Activated CD4-positive, alpha-beta T cell treated with anti-CD3 and anti-CD28 coated beads, Interleukin-2, amount 50 U/mL, for 4 hours (primary cell): ENCODE results near the gene CD2AP.
"Not testable (repeated sequence)": the region's sequence is repeated elsewhere in the genome, so short reads cannot be mapped to it uniquely, and the experiment has no call there.

Source experiments
- DNase-seq, 2 experiments: peaks; one replicate each; pipeline ENCODE4 v3.0.0-alpha.2; 2020

Gene CD2AP

DNA sequence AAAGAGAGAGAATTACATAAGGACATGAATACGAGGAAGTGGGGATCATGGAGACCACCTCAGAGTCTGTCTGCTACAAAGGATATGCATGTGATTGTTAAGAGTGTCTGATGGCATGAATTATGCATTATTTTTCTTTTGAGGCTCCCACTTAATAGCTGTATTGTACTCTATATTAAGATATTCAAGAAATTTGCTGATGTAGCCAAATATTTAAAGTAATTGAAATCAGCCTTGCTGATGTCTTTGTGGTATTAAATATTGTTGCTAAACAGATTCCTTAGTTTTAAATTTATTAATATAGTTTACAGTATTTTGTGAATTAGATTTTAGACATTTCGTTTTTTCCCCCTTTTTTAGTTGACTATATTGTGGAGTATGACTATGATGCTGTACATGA is 25.3 kb downstream of the CD2AP start:
- no peak for DNase-seq

DNA sequence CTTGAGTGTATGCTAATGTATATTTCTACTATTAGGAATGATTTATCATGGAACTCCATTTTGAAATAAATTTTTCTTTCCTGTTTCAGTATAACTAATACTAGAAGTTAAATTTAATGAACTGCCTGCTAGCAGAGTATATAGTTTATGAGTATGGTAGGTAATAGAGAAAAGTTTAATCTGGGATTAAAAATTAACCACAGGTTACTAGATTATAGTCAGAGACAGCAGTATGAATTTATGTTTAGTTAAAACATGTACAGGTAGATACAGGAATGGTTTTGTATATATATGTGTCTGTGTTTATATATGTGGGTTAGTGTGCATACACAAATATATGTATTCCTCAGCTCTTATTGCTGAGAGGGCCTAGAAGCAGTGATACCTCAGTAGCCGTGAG is 32.3 kb downstream of the CD2AP start:
- DNase-seq = no peak

DNA sequence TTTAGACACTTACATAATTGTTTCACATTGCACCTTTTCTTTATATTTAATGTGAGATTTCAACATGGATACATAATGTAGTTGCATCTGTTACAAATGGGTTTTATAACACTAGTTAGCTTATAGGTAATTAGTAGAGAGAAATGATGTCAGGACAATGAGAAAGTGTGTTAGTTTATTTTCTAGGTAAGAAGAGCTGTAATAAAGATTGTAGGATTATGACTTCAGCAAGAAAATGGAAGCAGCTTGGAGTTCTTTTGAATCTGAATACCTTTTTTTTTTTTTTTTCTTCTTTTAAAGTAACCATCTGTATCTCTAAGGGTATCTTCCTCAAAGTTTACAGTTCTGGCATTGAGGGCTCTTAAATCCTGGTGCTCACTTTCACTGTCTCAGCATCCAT is 35.3 kb downstream of the CD2AP start:
- DNase-seq = no peak

DNA sequence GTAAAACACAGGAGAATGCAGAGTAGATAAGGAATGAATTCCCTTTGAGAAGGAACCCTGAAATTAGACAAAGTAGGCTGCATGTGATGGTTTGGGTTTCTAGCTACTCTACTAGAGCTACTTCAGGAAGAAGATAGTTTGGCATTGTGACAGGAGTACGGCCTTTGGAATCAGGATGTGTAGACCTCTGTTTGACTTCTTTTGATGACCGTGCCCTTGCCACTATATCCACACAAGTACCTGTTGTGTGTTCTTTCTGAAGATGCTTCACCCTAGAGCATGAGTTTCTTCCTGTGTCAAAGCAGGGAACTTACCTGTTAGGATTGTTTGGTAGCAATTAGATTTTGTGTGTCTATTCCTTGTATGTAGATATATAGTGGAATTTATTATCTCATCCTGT is 41.7 kb downstream of the CD2AP start:
- DNase-seq = no peak

DNA sequence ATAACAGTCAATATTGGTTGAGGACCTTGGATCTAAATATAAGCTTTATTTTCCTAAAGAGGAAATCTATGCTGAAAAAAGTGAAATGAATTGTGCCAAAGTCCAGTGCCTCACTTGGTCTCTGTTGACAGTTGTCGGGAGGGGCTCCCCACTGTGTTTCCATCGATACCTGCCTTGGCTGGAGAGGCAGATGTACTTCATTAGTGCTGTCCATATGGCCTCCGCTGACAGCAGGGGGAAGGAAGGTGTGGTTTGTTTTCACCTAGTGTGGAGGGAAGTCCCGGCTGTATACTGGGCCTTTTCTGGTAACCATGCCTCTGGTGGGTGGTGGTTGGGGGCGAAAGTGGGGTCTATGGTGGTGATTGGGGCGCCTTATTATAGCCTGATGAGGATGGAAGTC is 42.7 kb downstream of the CD2AP start:
- no peak for DNase-seq

DNA sequence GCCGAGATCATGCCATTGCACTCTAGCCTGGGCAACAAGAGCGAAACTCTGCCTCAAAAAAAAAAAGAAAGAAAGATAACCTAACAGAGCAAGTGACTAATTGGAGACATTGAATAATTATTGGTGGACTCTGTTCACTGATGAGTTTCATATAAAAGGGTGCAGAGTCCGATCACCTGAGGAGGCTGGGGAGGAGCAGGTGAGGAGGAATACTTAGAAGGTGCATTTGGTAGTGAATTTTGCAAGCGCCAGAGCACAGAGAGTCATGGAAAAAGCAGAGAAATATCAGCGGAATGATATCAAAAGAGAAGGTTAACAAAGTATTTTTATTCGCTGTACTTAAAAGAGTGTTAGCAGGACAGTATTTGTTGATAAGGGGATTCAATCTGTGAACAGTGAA is 44.4 kb downstream of the CD2AP start:
- DNase-seq = no peak

DNA sequence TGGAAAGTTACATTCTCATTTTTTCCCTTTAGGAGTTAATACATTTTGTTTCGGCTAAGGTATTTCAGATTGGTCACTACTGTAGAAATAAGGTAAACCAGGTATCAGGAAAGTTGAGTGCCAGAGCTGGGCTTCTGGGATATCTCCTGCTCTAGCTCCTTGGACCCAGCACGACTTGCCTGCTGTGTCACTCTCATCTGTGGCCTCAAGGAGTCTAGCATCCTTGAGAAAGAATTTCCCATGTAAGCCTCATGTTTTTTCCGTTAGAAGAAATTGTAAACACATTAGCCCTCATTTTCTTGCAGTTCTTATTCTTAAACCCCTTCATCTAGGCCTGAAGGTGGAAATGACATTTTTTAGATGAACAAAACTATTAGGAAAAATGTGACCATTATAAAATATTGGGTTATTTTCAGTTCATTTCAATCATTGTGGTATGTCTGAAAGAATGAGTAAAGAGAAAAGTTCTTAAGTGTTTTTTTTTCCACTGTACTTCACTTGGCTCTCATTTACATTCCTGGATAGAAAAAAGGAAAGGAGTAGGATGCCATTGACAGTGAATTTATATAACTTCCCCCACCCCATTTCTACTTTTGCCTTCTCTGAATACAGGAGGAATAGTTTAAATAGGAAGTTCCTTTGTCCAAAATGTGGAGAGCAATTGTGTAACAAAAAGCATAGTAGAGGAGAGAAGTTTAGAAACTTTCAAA is 46.7 kb downstream of the CD2AP start:
- DNase-seq = no peak

DNA sequence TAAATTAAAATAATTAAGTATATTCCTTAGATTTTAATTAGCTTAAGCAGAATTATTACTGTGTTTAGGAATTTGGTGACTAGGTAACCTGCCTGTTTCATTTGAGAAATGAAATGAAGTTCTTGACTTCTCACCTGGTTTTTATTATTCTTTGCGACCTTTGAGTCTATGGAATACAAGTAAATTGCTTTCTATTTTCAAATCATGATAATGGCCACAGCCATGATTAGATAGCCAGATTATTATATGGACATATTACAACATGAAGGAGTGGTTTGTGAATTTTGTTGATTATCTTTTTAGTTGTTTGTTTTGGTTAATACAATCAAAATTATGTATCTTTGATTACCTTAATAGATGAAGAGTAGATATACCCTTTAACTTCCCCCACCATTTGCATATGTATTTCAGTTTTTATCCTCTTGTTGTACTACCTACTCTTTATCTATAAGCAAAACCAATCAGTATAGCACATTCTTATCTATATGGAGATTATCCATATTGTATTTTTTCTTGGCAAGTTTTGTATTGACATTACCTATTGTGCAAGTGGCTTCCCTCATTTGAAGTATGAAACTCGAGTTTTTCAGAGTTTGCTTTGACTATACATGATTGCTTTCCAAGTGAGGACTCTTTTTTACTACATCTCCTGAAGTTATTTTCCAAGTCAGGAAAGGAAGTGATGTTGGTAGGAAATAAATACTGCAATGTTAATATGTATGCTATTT is 47.9 kb downstream of the CD2AP start:
- DNase-seq = no peak

DNA sequence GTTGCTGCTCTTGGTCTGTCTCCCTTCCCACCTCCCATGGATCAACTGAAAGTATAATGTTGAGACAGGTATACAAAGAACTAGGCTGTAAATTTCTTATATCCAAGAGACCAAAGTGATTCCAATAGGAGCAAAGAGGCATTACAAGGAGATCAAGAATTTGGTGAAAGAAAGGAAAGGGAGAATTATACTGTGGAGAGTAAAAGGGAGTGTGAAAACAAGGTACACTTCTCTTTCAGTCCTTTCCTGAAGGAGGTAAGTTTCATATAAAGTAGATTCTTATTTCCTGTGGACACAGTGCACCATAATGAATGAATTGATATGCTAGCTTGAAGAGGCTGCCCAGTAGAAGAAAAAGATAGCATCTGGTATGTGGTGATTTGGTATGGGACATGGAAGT is 49.7 kb downstream of the CD2AP start:
- no peak for DNase-seq

DNA sequence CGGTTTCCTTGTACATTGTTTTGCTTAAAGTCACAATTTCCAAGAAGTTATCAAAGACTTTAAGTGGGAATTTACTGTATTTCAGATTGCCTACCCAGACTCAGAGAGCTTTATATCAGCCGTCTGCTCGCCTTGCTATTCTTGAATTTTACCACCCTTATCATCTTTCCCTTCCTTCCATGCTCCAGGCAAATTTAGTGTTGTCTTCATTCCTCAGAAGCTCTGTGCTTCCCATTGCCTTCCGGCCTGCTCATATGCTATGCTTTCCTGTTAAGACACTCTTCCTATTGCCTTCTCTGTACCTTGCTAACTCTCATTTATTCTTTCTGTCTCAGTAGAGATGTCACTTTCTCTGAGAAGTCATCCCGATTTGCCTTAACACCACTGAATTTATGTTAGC is 52.1 kb downstream of the CD2AP start:
- no peak for DNase-seq

DNA sequence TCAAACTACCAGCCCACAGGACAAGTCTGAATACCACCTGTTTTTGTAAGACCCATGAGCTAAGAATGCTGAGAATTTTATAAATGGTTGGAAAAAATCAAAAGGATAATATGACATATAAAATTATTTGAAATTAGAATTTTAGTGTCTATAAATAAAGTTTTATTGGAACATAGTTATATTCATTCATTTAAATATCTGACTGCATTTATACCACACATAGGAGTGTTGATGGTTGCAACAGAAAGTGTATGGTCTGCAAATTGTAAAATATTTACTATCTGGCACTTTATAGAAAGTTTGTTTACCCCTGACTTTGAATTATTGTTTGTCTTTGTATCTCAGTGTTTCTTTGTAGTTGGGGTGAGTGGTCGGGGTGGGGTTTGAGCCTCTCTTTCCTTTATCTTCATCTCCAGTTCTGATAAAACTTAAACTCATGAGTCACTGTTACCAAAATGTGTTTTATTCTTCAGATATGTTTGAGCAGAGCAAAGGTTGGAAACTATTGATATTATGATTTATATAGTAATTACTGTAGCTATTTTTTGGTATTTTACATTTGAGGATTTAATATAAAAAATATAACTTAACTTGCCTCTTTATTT is 55.5 kb downstream of the CD2AP start:
- DNase-seq = no peak

DNA sequence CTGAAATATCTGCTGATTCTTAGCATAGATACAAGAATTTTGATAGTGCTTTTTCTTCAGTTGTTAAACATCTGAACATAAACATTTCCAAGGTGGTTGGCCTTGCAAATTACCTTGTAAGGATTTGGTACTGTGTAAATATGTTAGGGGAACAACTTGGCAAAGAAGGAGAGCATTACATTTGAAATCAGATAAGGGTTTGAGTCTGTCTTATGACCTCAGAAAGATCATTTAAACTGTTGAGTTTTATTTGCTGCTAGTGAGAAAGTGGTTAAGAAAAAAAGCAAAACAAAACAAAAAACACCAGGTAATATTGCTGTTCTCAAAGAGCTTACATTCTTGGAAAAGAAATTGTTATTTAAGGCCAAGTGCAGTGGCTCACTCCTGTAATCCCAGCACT is 56.5 kb downstream of the CD2AP start:
- no peak for DNase-seq

DNA sequence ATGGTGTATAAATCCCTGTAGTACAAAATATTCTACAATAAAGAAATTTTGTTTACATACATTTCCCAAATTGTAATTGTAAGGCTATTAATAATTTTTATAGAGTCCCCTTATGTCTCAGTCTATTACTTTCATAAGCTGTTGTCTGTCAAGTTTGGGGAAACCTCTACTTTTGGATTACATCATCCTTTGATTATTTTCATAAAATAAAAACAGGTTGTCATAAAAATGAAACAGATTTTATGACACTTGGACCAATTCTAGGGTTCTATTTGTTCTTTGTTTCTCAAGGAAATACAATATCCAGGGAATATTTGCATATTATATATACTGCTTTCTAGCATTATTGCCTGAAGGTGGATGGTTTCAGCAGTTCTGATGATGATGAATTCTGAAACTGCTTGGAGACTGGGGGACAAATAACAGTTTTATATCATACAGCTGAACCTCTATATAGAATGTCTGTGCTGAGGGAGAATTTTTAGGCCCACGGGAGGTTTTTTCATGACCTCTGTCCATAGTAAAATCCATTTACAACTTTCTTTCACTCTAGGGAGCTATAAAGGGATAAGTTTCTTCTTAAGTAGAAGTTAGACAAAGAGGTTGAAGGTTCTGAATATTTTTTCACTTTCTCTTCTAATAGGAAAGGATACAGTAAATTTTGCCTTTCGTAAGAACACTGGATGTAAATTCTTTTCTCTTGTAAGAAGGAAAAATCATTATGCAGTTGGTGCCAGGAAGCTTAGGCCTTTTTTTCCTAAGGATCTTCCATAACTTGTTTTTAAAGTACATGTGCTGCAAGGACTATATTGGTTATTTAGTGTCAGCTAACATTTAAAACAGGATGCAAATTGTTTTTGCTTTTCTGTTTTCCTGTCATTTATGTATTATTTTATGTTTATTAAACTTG is 58.0 kb downstream of the CD2AP start:
- DNase-seq = no peak

DNA sequence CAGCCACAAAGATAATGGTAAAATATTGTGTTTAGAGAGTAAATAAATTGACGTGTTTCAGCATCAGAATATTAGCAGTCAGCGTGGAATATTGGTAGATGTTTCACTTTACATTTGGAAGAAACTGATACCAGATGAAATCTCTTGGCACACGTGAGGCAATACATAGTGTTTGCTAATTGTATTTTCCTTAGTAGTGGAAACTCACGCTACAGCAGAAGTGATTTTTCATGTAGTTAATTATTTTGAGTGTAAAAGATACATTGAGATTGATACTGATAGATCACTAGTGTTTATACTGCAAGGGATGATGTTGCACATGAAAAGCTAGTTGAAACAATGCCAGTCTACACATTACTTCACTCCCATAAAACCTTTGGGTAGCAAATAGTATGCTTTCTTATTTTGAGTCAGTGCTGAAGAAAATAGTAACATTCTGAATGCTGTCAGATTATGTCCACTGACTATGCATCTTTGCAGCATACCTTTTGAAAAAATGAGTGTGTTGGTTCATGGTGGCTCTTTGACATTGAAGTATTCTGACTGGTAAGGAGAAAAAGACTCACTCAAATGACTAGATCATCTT is 59.3 kb downstream of the CD2AP start:
- no peak for DNase-seq

DNA sequence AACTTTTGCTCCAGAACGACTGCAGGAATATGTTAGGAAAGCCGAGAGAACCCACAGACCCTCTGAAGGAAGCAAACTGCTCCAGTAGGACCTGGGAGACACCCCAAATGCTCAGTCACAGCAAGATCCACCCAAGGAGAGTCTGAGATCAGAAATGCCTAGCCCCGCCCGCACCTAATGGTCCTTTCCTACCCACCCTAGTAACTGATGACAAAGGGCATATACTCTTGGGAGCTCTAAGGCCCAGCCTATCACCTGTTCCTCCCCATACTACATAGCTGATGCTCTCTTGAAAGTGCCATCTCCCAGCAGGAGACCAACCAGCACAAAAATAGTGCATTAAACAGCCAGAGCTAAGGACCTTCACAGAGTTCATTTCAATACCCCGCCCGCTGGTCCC is 67.6 kb downstream of the CD2AP start:
- DNase-seq = no peak

DNA sequence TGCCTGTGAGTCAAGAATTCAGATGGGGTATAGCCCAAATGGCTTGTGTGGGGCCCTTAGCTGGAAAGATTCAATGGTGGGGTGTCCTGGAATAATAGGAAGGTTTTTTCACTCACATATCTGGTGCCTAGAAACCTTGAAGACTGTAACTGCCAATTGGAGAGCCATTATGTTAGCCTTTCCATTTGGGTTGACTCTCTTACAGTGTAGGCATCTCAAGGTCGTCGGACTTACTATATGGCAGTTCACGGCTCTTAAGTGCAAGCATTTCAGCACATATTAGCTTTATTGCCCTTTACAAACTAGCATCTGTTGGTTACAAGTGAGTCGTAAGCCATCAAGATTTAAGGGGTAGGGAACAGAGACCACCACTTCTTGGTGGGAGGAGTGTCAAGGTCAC is 74.1 kb downstream of the CD2AP start:
- DNase-seq = no peak

DNA sequence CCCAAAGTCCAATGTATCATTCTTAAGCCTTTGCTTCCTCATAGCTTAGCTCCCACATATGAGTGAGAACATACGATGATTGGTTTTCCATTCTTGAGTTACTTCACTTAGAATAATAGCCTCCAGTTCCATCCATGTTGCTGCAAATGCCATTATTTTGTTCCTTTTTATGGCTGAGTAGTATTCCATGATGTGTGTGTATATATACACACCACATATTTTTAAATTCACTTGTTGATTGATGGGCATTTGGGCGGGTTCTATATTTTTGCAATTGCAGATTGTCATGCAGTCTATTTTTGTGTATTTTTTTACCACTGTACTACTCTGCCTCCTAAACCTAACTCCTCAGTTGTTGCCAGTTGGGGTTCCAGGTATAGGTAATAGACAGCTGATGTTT is 74.7 kb downstream of the CD2AP start:
- no peak for DNase-seq

DNA sequence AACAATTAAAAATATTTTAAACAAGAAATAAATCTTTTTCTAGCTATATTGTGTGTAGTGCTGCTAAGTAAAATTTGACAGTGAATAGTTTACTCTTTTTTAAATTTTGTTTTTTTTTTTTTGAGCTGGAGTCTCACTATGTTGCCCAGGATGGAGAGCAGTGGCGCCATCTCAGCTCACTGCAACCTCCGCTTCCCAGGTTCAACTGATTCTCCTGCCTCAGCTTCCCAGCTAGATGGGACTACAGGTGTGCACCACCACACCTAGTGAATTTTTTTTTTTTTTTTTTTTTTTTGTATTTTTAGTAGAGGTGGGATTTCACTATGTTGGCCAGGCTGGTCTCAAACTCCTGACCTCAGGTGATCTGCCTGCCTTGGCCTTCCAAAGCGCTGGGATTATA is 75.7 kb downstream of the CD2AP start:
- not testable (repeated sequence) for DNase-seq

DNA sequence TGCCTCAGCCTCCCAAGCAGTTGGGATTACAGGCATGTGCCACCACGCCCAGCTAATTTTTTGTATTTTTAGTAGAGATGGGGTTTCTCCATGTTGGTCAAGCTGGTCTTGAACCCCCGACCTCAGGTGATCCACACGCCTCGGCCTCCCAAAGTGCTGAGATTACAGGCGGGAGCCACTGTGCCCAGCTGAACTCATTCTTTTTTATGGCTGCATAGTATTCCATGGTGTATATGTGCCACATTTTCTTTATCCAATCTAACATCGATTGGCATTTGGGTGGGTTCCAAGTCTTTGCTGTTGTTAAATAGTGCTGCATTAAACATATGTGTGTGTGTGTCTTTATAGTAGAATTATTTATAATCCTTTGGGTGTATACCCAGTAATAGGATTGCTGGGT is 78.9 kb downstream of the CD2AP start:
- not testable (repeated sequence) for DNase-seq

DNA sequence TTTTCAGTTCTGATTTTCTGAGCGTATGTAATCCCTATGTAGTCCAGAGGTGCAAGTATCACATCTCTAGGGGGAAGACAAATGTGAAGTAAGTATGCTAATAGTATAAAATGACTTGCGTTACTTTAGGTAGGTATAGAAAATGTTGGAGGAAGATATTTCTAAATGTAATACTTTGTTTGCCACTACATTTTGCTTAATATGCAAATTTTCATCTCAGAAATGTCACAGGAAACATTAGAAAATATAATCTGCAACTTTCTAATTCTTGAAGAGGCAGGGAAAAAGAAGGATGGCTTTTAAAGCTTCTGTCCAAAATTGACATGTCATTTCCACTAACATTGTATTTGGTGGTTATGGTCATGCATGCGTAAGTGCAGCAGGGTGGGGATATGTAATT is 85.6 kb downstream of the CD2AP start:
- no peak for DNase-seq

DNA sequence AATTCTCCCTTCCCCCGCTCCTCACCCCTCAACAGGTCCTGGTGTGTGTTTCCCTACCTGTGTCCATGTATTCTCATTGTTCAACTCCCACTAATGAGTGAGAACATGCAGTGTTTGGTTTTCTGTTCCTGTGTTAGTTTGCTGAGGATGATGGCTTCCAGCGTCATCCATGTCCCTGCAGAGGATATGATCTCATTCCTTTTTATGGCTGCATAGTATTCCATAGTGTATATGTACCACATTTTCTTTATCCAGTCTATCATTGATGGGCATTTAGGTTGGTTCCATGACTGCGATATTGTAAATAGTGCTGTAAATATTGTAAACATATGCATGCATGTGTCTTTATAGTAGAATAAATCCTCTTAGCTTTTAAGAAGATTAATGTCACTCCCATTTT is 89.0 kb downstream of the CD2AP start:
- not testable (repeated sequence) for DNase-seq

DNA sequence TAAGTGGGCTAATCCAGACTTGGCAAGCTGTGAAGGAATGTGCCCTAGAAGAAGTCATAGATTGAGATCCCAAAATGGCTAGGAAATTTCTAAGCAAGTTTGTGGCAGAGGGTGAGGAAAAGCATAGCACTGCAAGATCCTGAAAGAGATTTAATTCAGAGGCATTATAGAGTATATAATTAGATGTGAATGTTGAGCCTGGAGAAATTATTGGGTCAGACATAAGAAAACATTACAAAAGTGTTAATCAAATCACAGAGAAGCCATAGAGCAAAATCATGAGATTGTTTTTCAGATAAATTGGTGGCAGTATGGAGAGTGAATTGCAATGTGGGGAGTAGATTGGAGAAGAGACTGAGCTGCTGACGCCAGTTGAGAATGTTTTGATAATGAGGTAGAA is 90.0 kb downstream of the CD2AP start:
- no peak for DNase-seq

DNA sequence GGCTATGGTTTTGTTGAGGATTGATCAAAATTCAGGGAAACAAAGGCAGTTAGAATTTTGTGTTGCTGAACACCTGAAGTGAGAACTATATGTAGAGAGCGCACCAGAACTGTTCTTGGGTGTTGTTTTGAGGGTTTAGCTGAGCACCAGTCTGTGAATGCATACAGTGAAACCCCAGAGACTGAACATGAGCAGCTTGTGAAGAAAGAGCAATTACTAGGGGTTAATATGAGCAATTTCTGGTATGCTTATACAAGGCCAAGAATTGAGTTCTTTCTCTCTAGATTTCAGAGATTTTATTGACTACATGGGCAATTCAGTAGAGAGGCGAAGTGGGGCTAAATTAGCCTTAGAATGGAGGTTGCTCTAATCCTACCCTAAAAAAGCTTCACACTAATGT is 93.9 kb downstream of the CD2AP start:
- no peak for DNase-seq
